Body of pancreas (tissue), 4 donors: ENCODE data around the gene RFC4. TPM values are rescaled to one million over a fixed set of nuclear protein-coding genes. Genes with fewer than 3 reads are reported as not detected.

Experiments
- ATAC-seq: fragments of 150-250 bp; one replicate; pipeline ENCODE4 v1.9.1; 2016
- DNase-seq, 4 donors: peaks; one replicate each; pipeline ENCODE4 v3.0.0-alpha.2; 2019
- H3K27ac ChIP-seq, 4 donors: fragments of 200-600 bp; sonication (generic); 1 replicate in 3 of 4; 2 replicates in 1 of 4; pipeline versions ENCODE4 v1.5.1 to v1.6.1; 2016 to 2019; ENCODE audit warnings: mild to moderate bottlenecking in 1 of 4, mixed read lengths in 1 of 4, moderate library complexity in 1 of 4
- H3K27me3 ChIP-seq, 2 donors: fragments of 200-600 bp; sonication (generic); one replicate each; pipeline ENCODE4 v1.6.0; 2016; ENCODE audit warnings: mild to moderate bottlenecking in 1 of 2
- H3K36me3 ChIP-seq, 2 donors: fragments of 200-600 bp; sonication (generic); replicated peaks in 1 of 2; 2 replicates each; pipeline ENCODE4 v1.5.1; 2016; ENCODE audit warnings: low read depth in 2 of 2; ENCODE audit not compliant: insufficient read depth in 1 of 2
- H3K4me1 ChIP-seq: fragments of 200-600 bp; sonication (generic); one replicate; pipeline ENCODE4 v1.6.0; 2016
- H3K4me3 ChIP-seq, 2 donors: fragments of 200-600 bp; sonication (generic); 1 replicate in 1 of 2; 2 replicates in 1 of 2; pipeline ENCODE4 v1.5.1; 2016 to 2019
- H3K9me3 ChIP-seq, 3 donors: fragments of 200-600 bp; sonication (generic); 1 replicate in 2 of 3; 2 replicates in 1 of 3; pipeline ENCODE4 v1.5.1; 2016
- CTCF ChIP-seq, 7 experiments: fragments of 450-650 bp in 4 of 7; fragments of 200-600 bp in 3 of 7; sonication (generic) in 3 of 7; IDR thresholded peaks; one replicate each; pipeline ENCODE4 v1.5.1; 2016 to 2019; ENCODE audit warnings: antibody characterized with exemption in 7 of 7
- POLR2A ChIP-seq, 3 donors: fragments of 450-650 bp; IDR thresholded peaks; one replicate each; pipeline ENCODE4 v1.6.1; 2016; ENCODE audit warnings: antibody characterized with exemption in 3 of 3, mild to moderate bottlenecking in 2 of 3
- WGBS, 2 donors: methylation state at CpG; one replicate each; pipeline ENCODE4 v1.1.5; 2017; 5-methylcytosine and 5-hydroxymethylcytosine counted together
- intact Hi-C: fragments of 100-400 bp; cut with DNase I; formaldehyde crosslinking; loops from one replicate; pipeline ENCODE4 v1.15.1; 2023
- total RNA-seq, 2 donors: library from RNA; depleted of rRNA; stranded (reverse); fragments of >200 nt; gene quantifications; one replicate each; pipeline ENCODE4 v1.1.0, GENCODE V29; 2016

The RFC4 gene
- total RNA-seq, 2 donors from 2014 or later: 6.6 to 14.5 TPM

GRCh38 chr3:186849374-186849975 is 43.2 kb upstream of the RFC4 start:
- no peaks in the 10 kb centered on the region for H3K4me1 ChIP-seq
- H3K27ac ChIP-seq: no peak overlapping the region
- DNase-seq (no peak), ATAC-seq (no peak)
- intact Hi-C loops: no loop called here
- H3K27me3 ChIP-seq: no peaks in the 10 kb centered on the region
- WGBS, 2 donors: 3 to 5% methylated on average over 1 of the region's 1 CpG
- no peak for TF ChIP-seq POLR2A (IDR thresholded peaks at IDR 0.05)
- TF ChIP-seq CTCF (IDR thresholded peaks at IDR 0.05): peak in 6 of 7 experiments; percentile 19 to 59 (median 42)
- H3K4me3 ChIP-seq: no peak overlapping the region
- H3K9me3 ChIP-seq: no peaks in the 10 kb centered on the region
- no peaks in the 10 kb centered on the region for H3K36me3 ChIP-seq

DNA sequence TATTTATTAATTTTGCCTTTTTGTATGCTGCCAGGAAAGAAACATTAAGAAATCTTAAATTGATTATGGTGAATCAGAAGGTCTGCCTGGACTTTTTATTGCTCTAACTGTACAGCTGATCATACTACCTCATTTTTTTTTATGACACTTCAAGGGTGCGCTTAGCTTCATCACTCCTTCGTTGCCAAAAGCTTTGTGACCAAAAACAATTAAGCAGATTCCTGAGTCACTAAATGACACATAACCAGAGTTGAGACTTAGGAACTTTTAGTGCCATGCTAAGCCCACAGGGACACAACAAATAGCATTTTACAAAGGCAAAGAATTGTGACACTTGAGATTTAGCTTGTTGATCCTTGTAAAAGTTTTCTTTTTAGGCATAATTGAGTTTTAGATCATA is 41.2 kb upstream of the RFC4 start:
- TF ChIP-seq CTCF (IDR thresholded peaks at IDR 0.05): no peak
- ATAC-seq (no peak), DNase-seq (no peak)
- intact Hi-C loops: no loop called here
- Histone ChIP-seq H3K36me3 (no peaks in the 10 kb centered on the region), H3K27me3 (no peaks in the 10 kb centered on the region), H3K4me3 (no peak overlapping the region), H3K27ac (no peak overlapping the region), H3K9me3 (no peaks in the 10 kb centered on the region), H3K4me1 (no peaks in the 10 kb centered on the region)
- WGBS, 2 donors: 51 to 56% methylated on average over 2 of the region's 2 CpGs

GRCh38 chr3:186845756-186846155 is 39.5 kb upstream of the RFC4 start:
- Histone ChIP-seq H3K27ac (no peak overlapping the region), H3K9me3 (no peaks in the 10 kb centered on the region), H3K36me3 (no peaks in the 10 kb centered on the region), H3K27me3 (no peaks in the 10 kb centered on the region), H3K4me3 (no peak overlapping the region), H3K4me1 (no peaks in the 10 kb centered on the region)
- no peak for ATAC-seq
- intact Hi-C loops: no loop called here
- no peak for TF ChIP-seq CTCF (IDR thresholded peaks at IDR 0.05)
- no peak for TF ChIP-seq POLR2A (IDR thresholded peaks at IDR 0.05)
- DNase-seq: no peak
- WGBS, 2 donors: 61 to 63% methylated on average over 10 of the region's 10 CpGs

DNA sequence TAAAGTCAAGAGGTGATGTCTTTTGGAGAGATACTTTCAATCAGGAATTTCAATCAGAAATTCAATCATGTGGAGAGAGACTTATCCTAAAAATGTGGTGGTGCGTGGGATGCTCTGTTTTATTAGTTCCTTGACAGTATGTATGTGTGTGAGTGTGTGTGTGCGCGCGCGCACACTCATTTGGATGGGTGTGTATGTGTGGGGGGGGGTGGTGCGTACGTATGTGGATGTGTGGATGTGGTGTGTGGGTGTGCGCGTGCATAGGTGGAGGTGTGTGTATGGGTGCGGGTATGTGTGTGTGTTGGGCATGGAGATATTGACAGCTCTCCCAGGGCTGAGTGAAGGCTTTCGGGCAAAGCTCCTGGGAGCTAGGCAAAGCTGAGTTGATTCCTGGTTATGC is 38.6 kb upstream of the RFC4 start:
- no peaks in the 10 kb centered on the region for H3K4me1 ChIP-seq
- 78 to 84% methylated on average over 11 of the region's 11 CpGs for WGBS, 2 donors
- no peaks in the 10 kb centered on the region for H3K36me3 ChIP-seq
- ATAC-seq (no peak), DNase-seq (no peak)
- no peak overlapping the region for H3K27ac ChIP-seq
- no peak overlapping the region for H3K4me3 ChIP-seq
- H3K27me3 ChIP-seq: no peaks in the 10 kb centered on the region
- intact Hi-C loops: no loop called here
- no peaks in the 10 kb centered on the region for H3K9me3 ChIP-seq
- TF ChIP-seq CTCF (IDR thresholded peaks at IDR 0.05): no peak
- no peak for TF ChIP-seq POLR2A (IDR thresholded peaks at IDR 0.05)

DNA sequence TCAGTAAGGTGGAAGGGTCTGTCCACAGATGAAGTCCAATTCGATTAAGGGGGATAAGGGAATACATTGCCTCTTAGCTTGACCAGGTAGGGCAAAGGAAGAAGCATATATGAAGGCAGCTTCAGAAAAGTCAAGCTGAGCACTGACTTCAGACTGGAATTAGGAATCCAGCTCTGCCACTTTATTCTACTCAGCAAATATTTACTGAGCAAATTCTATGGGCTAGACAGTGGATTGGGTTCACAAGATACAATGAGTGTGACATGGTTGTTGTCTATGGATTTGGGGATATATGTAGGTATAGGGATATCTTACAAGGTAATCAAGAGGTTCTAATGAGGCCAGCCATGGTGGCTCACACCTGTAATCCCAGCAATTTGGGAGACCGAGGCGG is 36.8 kb upstream of the RFC4 start:
- Histone ChIP-seq H3K4me3 (no peak overlapping the region), H3K9me3 (no peaks in the 10 kb centered on the region), H3K27ac (no peak overlapping the region), H3K27me3 (no peaks in the 10 kb centered on the region), H3K36me3 (no peaks in the 10 kb centered on the region), H3K4me1 (no peaks in the 10 kb centered on the region)
- DNase-seq (no peak), ATAC-seq (no peak)
- TF ChIP-seq CTCF (IDR thresholded peaks at IDR 0.05): no peak
- no peak for TF ChIP-seq POLR2A (IDR thresholded peaks at IDR 0.05)
- intact Hi-C loops: no loop called here
- 60 to 80% methylated on average over 3 of the region's 3 CpGs for WGBS, 2 donors
